Body of pancreas (tissue), 4 donors: Measurements from ENCODE around the gene ZNF714.

Source experiments
- POLR2A ChIP-seq, 3 donors: fragments of 450-650 bp; IDR thresholded peaks; one replicate each; pipeline ENCODE4 v1.6.1; 2016; ENCODE audit warnings: antibody characterized with exemption in 3 of 3, mild to moderate bottlenecking in 2 of 3
- TF ChIP-seq, protein P1 (sequence below), 7 experiments: fragments of 450-650 bp in 4 of 7; fragments of 200-600 bp in 3 of 7; sonication (generic) in 3 of 7; IDR thresholded peaks; one replicate each; pipeline ENCODE4 v1.5.1; 2016 to 2019; ENCODE audit warnings: antibody characterized with exemption in 7 of 7

DNA sequence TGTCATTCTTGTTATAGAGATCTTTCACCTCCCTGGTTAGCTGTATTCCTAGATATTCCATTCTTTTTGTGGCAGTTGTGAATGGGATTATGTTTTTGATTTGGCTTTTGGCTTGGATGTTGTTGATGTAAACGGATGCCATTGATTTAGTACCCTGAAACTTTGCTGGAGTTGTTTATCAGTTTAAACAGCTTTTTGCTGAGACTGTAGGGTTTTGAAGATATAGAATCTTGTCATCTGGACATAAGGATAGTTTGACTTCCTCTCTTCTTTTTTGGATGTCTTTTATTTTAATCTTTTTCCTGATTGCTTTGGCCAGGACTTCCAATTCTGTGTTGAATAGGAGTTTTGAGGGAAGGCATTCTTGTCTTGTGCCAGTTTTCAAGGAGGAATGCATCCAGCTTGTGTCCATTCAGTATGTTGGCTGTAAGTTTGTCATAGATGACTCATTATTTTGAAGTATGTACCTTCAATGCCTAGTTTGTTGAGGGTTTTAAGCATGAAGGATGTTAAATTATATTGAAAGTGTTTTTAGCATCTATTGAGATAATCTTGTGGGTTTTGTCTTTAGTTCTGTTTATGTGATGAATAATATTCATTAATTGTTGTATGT lies 76.6 kb downstream of the ZNF714 start:
- no peak for TF ChIP-seq POLR2A (IDR thresholded peaks at IDR 0.05)
- TF ChIP-seq, protein P1, sequence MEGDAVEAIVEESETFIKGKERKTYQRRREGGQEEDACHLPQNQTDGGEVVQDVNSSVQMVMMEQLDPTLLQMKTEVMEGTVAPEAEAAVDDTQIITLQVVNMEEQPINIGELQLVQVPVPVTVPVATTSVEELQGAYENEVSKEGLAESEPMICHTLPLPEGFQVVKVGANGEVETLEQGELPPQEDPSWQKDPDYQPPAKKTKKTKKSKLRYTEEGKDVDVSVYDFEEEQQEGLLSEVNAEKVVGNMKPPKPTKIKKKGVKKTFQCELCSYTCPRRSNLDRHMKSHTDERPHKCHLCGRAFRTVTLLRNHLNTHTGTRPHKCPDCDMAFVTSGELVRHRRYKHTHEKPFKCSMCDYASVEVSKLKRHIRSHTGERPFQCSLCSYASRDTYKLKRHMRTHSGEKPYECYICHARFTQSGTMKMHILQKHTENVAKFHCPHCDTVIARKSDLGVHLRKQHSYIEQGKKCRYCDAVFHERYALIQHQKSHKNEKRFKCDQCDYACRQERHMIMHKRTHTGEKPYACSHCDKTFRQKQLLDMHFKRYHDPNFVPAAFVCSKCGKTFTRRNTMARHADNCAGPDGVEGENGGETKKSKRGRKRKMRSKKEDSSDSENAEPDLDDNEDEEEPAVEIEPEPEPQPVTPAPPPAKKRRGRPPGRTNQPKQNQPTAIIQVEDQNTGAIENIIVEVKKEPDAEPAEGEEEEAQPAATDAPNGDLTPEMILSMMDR (IDR thresholded peaks at IDR 0.05), result no peak
